HG03469 (cell line): ENCODE results near the gene PPP1R13B.

ENCODE experiments used
- ATAC-seq: cut with Tn5 transposase; IDR thresholded peaks from one replicate; pipeline ENCODE4 v1.9.1; 2021; ENCODE audit warnings: mild to moderate bottlenecking, moderate library complexity, moderate number of reproducible peaks; ENCODE audit not compliant: unreplicated experiment

Gene PPP1R13B

GRCh38 chr14:103702497-103703432 lies 144.6 kb downstream of the PPP1R13B start:
- ATAC-seq = no peak

- no peak for ATAC-seq
Observed at GRCh38 chr14:103702095-103702494, 145.3 kb downstream of the PPP1R13B start.

- ATAC-seq = no peak
Observed at GRCh38 chr14:103700753-103701490, 146.5 kb downstream of the PPP1R13B start.

- ATAC-seq = no peak
Observed at GRCh38 chr14:103699901-103700752, 147.2 kb downstream of the PPP1R13B start.

GRCh38 chr14:103699261-103699661 lies 148.1 kb downstream of the PPP1R13B start:
- no peak for ATAC-seq

GRCh38 chr14:103698380-103699260 lies 148.8 kb downstream of the PPP1R13B start:
- ATAC-seq = no peak

- ATAC-seq = no peak
Observed at GRCh38 chr14:103697603-103698379, 149.6 kb downstream of the PPP1R13B start.

- ATAC-seq = no peak
Observed at GRCh38 chr14:103697206-103697602, 150.2 kb downstream of the PPP1R13B start.

GRCh38 chr14:103696466-103697071 lies 150.8 kb downstream of the PPP1R13B start:
- no peak for ATAC-seq

- ATAC-seq = no peak
Observed at GRCh38 chr14:103696070-103696402, 151.3 kb downstream of the PPP1R13B start.

- no peak for ATAC-seq
Observed at GRCh38 chr14:103695296-103696069, 151.9 kb downstream of the PPP1R13B start.

- no peak for ATAC-seq
Observed at GRCh38 chr14:103694572-103695026, 152.8 kb downstream of the PPP1R13B start.

- ATAC-seq = no peak
Observed at GRCh38 chr14:103693515-103693914, 153.9 kb downstream of the PPP1R13B start.

- ATAC-seq = no peak
Observed at GRCh38 chr14:103692871-103693270, 154.5 kb downstream of the PPP1R13B start.

- no peak for ATAC-seq
Observed at GRCh38 chr14:103692159-103692558, 155.2 kb downstream of the PPP1R13B start.

- peak; percentile 50 for ATAC-seq
Observed at GRCh38 chr14:103691655-103692054, 155.7 kb downstream of the PPP1R13B start.

GRCh38 chr14:103690332-103690731 lies 157.0 kb downstream of the PPP1R13B start:
- ATAC-seq = no peak
